Measurements from ENCODE around the gene FTO.

Gene FTO

DNA sequence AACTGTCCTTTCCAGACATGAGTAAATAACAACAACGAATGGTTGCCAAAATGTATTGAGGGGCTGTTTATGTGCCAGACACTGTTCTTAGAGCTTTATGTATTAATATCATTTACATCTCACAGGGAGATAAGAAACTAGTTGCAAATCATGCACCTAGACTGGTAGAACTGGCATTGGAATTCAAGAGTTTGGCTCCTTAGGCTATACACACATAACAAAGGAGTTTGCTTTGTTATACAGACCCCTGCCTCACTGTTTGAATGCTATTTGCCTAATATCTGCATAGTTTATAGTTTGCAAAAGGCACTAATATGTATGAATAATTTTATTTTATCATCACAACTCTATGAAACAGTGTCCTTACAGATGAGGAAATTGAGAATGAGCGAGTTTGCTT, 100.0 kb downstream of the FTO start:
- TF ChIP-seq GATA3 (IDR thresholded peaks at IDR 0.05; ENCODE audit: low read depth, low read length) (no peak), GATA2 (IDR thresholded peaks at IDR 0.05; ENCODE audit: low read depth, low read length) (no peak)

DNA sequence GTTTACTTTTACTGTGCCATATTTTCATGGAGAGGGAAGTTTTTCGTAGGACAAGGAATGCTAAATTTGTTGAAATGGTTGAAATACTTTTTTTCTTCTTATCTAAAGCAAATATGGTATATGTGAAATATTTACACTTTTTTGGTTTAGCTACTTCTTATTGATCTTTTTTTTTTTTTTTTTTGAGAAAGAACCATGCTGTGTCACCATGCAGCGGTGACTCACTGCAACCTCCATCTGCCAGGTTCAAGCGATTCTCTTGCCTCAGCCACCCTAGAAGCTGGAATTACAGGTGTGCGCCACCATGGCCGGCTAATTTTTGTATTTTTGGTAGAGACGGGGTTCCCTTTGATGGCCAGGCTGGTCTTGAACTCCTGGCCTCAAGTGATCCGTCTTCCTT, 100.5 kb downstream of the FTO start:
- TF ChIP-seq GATA2 (IDR thresholded peaks at IDR 0.05; ENCODE audit: low read depth, low read length) (no peak), GATA3 (IDR thresholded peaks at IDR 0.05; ENCODE audit: low read depth, low read length) (no peak)

DNA sequence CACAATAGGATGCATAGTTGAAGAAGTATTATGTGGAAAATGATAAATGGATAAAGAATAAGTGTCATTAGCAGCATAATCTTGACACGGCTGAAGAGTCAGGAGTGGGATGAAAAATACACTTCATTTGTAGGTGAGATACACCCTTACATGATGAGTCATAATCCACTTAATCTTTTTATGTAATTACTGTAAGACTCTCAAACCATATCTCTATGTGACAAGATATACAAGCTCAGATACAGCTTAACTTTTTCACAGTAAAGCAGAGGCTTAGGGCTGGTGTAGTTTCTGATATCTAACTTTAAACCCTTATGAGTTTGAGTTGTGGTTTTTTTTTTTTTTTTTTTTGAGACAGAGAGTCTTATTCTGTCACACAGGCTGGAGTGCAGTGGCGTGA, 101.2 kb downstream of the FTO start:
- TF ChIP-seq GATA2 (IDR thresholded peaks at IDR 0.05; ENCODE audit: low read depth, low read length) (no peak), GATA3 (IDR thresholded peaks at IDR 0.05; ENCODE audit: low read depth, low read length) (no peak)

DNA sequence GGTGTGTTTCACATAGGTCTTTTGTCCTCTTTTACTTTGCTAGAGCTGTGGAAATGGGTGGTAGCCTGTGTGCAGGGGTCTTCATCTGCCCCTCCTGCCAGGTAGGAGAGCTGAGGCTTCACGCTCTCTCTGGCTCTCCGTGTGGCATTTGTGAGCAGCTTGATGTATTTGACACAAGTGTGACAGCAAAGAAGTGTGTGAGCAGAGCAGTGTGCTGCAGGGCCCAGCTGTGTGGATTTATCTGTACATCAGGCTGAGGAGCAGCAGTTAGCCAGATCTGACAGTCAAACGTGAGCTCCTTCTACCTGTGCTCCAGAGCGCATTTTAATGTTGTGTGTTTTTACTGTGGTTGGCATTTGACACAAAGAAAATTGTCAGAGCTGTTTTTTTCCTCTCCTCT, 101.8 kb downstream of the FTO start:
- TF ChIP-seq GATA3 (IDR thresholded peaks at IDR 0.05; ENCODE audit: low read depth, low read length) (no peak), GATA2 (IDR thresholded peaks at IDR 0.05; ENCODE audit: low read depth, low read length) (0 out of 2 replicates have a peak, but pooled peaks have one; percentile 34)

DNA sequence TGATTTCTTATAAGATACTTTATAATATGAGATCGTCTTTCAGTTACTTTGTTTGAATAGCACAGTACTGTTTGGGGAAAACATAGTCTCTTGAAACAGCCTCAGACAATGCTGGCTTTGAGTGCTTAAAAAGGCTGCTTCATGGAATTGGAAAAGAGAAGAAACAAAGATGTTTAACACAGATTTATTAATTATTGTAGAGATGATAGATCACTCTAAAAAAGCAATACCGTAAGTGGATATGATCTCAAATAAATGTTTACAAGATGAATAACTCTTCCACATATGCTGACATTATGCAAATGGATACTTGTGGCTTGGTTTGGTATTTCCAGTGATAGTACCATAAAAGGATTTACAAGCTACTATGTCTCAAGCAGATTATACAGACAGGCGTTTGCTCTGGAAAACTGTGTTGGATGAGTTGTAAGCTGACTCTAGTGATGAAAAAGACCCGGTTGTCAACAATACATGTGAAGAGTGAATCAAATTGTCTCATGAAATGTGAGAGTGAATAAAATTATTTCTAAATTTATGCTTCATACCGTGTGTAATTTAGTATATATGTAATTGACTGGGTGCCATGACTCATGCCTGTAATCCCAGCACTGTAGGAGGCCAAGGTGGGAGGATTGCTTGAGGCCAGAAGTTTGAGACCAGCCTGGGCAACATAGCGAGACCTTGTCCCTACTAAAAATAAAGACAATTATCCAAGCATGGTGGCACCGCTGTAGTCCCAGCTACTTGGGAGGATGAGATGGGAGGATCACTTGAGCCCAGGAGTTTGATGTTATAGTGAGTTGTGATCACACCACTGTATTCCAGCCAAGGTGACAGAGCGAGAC, 105.4 kb downstream of the FTO start:
- TF ChIP-seq GATA2 (IDR thresholded peaks at IDR 0.05; ENCODE audit: low read depth, low read length) = no peak

DNA sequence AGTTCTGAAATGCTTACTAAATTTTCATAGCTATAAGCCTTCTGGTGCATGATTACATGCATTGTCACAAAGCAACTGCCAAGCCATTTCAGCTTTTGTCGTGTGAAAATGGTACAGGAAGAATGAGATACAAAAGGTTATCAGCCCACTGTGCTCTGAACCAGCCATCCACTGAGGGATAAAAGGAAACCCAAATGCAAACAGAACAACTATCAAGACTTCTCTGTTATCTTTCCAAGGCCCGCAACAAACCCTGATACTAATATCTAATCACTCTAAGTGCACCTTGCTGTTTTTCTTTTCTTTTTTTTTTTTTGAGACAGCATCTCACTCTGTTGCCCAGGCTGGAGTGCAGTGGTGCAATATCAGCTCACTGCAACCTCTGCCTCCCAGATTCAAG, 109.0 kb downstream of the FTO start:
- no peak for TF ChIP-seq GATA2 (IDR thresholded peaks at IDR 0.05; ENCODE audit: low read depth, low read length)
- no peak for TF ChIP-seq GATA3 (IDR thresholded peaks at IDR 0.05; ENCODE audit: low read depth, low read length)

DNA sequence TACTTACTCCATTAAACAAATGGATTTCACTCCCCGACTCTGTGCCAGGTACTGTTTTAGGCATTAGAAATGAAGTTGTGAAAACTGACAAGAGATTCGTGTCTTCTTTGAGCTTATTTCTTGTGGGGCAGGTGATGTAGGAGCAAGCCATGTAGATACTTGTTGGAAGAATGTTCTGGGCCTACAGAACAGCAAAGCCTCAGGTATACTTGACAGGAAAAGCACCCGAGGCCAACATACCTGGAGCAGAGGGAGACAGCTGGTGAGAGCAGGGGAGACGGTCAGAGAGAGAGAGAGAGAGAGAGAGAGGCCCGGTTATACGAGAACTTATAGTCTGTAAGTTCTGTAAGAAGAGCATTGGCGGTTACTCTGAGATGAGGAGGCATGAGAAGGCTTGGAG, 110.8 kb downstream of the FTO start:
- TF ChIP-seq GATA3 (IDR thresholded peaks at IDR 0.05; ENCODE audit: low read depth, low read length) (no peak), GATA2 (IDR thresholded peaks at IDR 0.05; ENCODE audit: low read depth, low read length) (no peak)

DNA sequence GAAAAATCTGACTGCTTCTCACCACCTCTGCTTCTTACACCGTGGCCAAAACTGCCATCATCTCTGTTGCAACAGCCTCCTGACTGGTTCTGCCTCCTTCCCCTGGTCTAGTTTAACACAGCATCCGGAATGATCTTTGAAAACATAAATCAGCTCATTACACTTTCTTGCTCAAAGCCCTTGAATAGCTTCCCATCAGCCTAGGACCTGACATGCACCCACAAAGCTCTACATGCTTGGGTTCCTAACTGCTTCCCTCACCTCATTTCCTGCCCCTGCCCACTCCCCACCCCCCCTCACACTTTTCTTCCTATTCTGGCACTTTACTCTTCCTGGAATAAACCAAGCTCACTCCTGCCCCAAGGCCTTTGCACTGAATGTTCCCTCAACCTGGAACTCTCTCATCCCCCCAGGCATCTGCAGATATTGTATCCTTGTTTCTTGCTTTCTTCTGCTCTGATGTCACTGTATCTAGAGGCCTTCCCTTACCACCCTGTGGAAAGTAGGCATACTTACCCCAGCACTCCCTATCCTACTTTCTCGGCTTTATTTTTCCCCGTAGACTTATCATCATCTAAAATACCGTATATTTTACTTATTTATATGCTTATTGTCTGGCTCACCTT, 112.4 kb downstream of the FTO start:
- TF ChIP-seq GATA2 (IDR thresholded peaks at IDR 0.05; ENCODE audit: low read depth, low read length) (no peak), GATA3 (IDR thresholded peaks at IDR 0.05; ENCODE audit: low read depth, low read length) (no peak)

DNA sequence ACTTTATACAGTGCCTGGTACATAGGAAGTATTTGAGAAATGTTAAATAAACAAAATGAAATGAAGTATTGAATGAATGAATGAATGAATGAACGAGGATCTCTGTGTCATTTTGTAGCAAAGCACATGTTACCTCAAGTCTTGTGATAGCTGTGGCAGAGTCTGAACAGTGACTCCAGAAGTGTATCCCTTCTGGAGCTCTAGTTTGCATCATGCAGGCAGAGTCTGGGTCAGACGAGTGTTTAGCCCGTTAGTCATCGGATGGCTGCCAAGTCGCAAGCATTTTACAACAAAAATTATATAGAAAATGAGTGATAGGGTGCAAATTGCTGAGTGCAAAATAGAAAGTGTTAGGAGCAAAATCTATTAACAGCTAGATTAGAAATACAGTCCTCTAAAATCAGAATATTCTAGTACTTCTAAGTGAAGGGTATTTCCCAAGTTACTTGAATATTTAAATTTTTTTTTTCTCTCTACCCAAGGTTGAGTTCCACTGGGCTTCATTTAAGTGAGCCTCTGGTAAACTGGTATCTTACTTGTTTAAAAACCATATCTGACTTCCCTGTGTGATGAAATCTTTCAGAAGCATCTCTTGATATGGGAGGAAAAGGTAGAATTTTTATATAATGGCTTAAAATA, 113.3 kb downstream of the FTO start:
- no peak for TF ChIP-seq GATA2 (IDR thresholded peaks at IDR 0.05; ENCODE audit: low read depth, low read length)
- TF ChIP-seq GATA3 (IDR thresholded peaks at IDR 0.05; ENCODE audit: low read depth, low read length) = no peak

DNA sequence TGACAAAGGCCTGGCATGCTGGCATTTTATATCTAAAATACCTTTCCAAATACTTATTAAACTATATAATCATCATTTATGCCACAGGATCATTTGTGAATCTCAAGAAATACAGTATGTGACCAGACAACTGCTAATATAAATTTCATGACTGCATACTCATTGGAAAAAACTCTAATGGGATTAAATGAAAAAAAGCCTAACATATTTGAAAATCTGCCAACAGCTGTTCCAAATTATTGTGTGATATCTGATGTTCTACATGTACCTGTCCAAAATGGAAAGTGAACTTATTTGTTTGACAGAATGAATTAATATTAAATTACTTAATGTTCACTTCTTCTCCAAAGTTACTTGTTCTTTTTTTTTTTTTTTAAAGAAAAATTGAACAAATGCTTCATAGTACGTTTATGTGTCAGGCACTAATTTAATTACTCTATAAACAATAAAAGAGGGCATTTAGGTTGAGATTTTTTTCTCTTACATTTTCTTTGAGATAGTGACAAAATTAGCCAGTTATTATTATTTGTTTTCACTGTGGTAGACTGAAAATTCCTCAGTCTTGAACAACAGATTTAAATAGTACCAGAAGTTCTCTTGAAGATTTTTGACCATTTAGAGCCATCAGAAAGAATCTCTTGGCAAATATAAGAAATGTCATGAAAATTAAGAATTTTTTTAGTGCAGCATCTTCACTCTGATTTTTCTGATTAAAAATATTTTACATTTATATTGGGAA, 114.0 kb downstream of the FTO start:
- no peak for TF ChIP-seq GATA2 (IDR thresholded peaks at IDR 0.05; ENCODE audit: low read depth, low read length)
- peak; percentile 20; the same call in 1 of the 2 replicates for TF ChIP-seq GATA3 (IDR thresholded peaks at IDR 0.05; ENCODE audit: low read depth, low read length)

DNA sequence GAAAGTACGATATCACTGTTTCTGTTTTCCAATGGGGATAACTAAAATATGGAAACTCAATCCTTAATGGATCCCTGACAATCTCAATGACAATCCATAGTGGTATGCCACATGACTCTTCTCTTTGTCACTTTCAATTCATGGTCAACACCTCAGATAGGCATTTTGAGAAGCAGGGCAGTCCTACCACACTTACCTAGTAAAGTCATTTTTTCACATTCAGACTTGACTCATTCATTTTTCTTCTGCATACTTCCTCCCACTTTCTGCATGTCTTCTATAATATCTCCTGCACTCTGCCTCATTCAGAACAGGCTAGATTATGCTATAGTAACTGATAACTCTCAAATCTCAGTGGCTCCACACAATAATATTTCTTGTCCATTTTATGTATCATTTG, 117.5 kb downstream of the FTO start:
- no peak for TF ChIP-seq GATA3 (IDR thresholded peaks at IDR 0.05; ENCODE audit: low read depth, low read length)
- no peak for TF ChIP-seq GATA2 (IDR thresholded peaks at IDR 0.05; ENCODE audit: low read depth, low read length)

DNA sequence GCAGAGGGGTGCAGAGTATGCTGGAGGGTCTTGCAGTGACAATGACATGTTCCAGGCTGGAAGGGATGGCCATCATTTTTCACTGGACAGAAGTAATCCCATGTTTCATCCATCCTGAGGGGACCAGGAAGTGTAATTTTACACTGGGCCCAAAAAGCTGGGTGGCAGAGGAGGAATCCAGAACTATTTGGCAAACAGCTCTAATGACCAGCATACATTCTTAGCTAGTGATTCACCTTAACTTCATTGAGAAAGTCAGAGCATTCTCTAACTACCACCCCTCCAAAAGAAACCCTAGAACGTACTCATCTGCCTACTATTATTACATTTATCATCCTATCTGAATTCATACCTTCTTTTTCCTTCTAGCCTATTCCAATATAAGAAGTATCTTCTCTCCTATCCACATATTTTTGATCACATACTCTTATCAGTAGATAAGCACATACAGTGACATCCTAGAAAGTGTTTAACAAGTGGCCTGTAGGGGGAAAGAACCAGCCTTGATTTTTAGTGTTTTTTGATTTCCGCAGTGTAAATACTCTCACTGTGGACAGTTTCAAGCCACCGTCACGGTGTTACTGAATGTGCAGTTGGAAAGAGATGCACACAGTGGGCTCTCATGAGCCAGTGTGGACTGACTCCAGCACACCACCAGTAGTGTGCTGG, 118.1 kb downstream of the FTO start:
- TF ChIP-seq GATA3 (IDR thresholded peaks at IDR 0.05; ENCODE audit: low read depth, low read length) = no peak
- no peak for TF ChIP-seq GATA2 (IDR thresholded peaks at IDR 0.05; ENCODE audit: low read depth, low read length)

DNA sequence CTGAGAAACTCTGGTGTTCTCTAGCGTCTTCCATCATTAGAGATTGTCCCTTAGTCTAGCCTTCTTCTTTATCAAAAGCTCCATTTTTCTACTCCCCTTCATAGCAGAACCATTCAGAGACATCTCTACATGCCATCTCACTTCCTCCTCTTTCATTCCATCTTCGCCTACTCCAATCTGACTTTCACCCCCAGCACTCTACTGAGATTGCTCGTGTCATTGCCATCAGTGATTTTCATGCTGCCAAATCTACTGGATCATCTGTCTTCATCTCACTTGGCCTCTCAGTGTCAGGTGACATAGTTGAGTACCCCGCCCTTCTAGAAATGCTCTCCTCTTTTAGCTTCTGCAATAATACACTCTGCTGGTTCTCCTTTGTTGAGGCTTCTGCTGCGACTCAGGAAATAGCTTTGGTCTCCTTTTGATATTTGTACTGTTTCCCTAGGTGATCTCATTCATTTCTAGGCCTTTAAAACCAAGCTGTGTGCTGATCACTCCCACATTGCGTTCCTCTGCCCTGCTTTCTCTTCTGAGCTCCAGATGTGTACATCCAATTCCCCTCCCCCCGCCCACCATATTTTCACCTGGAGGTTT, 119.1 kb downstream of the FTO start:
- TF ChIP-seq GATA3 (IDR thresholded peaks at IDR 0.05; ENCODE audit: low read depth, low read length) (no peak), GATA2 (IDR thresholded peaks at IDR 0.05; ENCODE audit: low read depth, low read length) (no peak)
